Stomach (tissue), 9 donors: ENCODE results near the gene SMOC2. TPM values are rescaled to one million over a fixed set of nuclear protein-coding genes. Genes with fewer than 3 reads are reported as not detected.

ENCODE experiments used
- DNase-seq, 2 donors: peaks; one replicate each; pipeline versions ENCODE4 v3.0.0 to v3.0.0-alpha.2; 2013 to 2019
- H3K27ac ChIP-seq, 5 donors: fragments of 200-600 bp in 4 of 5; sonication (generic) in 4 of 5; one replicate each; pipeline ENCODE4 v1.5.1; 2013 to 2019; ENCODE audit warnings: mild to moderate bottlenecking in 1 of 5, moderate library complexity in 1 of 5
- H3K27me3 ChIP-seq, 3 donors: fragments of 200-600 bp; sonication (generic); one replicate each; pipeline ENCODE4 v1.5.1; 2017 to 2019; ENCODE audit warnings: mixed run types in 1 of 3
- H3K36me3 ChIP-seq, 4 donors: fragments of 200-600 bp; sonication (generic); 1 replicate in 3 of 4; 2 replicates in 1 of 4; pipeline ENCODE4 v1.5.1; 2016 to 2019
- H3K4me1 ChIP-seq, 4 donors: fragments of 200-600 bp; sonication (generic); one replicate each; pipeline ENCODE4 v1.5.1; 2016 to 2019
- H3K4me3 ChIP-seq, 4 donors: fragments of 200-600 bp; sonication (generic) in 3 of 4; one replicate each; pipeline ENCODE4 v1.5.1; 2016 to 2019; ENCODE audit warnings: mild to moderate bottlenecking in 1 of 4
- H3K9me3 ChIP-seq, 4 donors: fragments of 200-600 bp; sonication (generic); one replicate each; pipeline ENCODE4 v1.5.1; 2016 to 2019
- CTCF ChIP-seq, 7 experiments: fragments of 450-650 bp in 4 of 7; fragments of 200-600 bp in 3 of 7; sonication (generic) in 3 of 7; IDR thresholded peaks; one replicate each; pipeline ENCODE4 v1.5.1; 2016 to 2019; ENCODE audit warnings: antibody characterized with exemption in 7 of 7, control low read depth in 2 of 7, mild to moderate bottlenecking in 1 of 7
- EP300 ChIP-seq: sonication (generic); formaldehyde crosslinking; IDR thresholded peaks from one replicate; pipeline ENCODE4 v1.6.1; 2017; ENCODE audit warnings: antibody characterized with exemption
- POLR2A ChIP-seq, 4 donors: fragments of 450-650 bp; IDR thresholded peaks; one replicate each; pipeline ENCODE4 v1.6.1; 2016; ENCODE audit warnings: antibody characterized with exemption in 4 of 4, control low read depth in 2 of 4, mild to moderate bottlenecking in 1 of 4, moderate library complexity in 1 of 4
- POLR2AphosphoS5 ChIP-seq, 3 donors: sonication (generic); formaldehyde crosslinking; IDR thresholded peaks; one replicate each; pipeline ENCODE4 v1.6.1; 2016; ENCODE audit warnings: antibody characterized with exemption in 3 of 3
- WGBS, 5 donors: extraction: QIAGEN DNeasy Blood & Tissue Kit in 3 of 5; methylation state at CpG; one replicate each; pipeline versions ENCODE4 v1.1.5 to v1.1.7; 2013 to 2018; 5-methylcytosine and 5-hydroxymethylcytosine counted together
- intact Hi-C: fragments of 100-400 bp; cut with DNase I; formaldehyde crosslinking; loops from one replicate; pipeline ENCODE4 v1.15.1; 2023; ENCODE audit warnings: low total_unique reads
- polyA plus RNA-seq, 3 donors: library from polyadenylated mRNA; stranded (reverse); fragments of 200-250 nt; gene quantifications; one replicate each; pipeline ENCODE4 v1.2.3, GENCODE V29; 2013
- total RNA-seq, 5 donors: library from RNA; depleted of rRNA; stranded (reverse); fragments of >200 nt; gene quantifications; one replicate each; pipeline versions ENCODE4 v1.1.0 to v1.2.3, GENCODE V29; 2014 to 2016
- donor health status: healthy with polysubstance abuse.
- donor health status: Bipolar disorder and iron deficiency.
- donor health status: healthy.

SMOC2 gene
- total and polyA plus RNA-seq, 8 donors = 7.9 to 520 (median 76.9) TPM

GRCh38 chr6:168634541-168635328 is 193.8 kb downstream of the SMOC2 start:
- Histone ChIP-seq H3K4me1 (peaks cover 4 to 49% (median 24%) of the 10 kb centered on the region in 4 donors), H3K27me3 (peaks cover 0 to 8% (median 0%) of the 10 kb centered on the region in 3 donors), H3K4me3 (no peak overlapping the region), H3K27ac (peak overlapping the region in 2 of 5 donors; percentile 40 to 56), H3K9me3 (no peaks in the 10 kb centered on the region), H3K36me3 (no peaks in the 10 kb centered on the region)
- 49 to 77% (median 69%) methylated on average over 10 of the region's 10 CpGs for WGBS, 5 donors
- intact Hi-C loops = no loop called here
- TF ChIP-seq EP300 = no peak
- no peak for TF ChIP-seq CTCF (IDR thresholded peaks at IDR 0.05)
- no peak for TF ChIP-seq POLR2AphosphoS5 (IDR thresholded peaks at IDR 0.05)
- no peak for TF ChIP-seq POLR2A (IDR thresholded peaks at IDR 0.05)
- DNase-seq = peak in 1 of 2 donors; percentile 74

GRCh38 chr6:168636147-168637004 is 195.4 kb downstream of the SMOC2 start:
- Histone ChIP-seq H3K9me3 (no peaks in the 10 kb centered on the region), H3K4me1 (peaks cover 4 to 62% (median 30%) of the 10 kb centered on the region in 4 donors), H3K36me3 (no peaks in the 10 kb centered on the region), H3K4me3 (no peak overlapping the region), H3K27ac (no peak overlapping the region), H3K27me3 (peaks cover 0 to 8% (median 0%) of the 10 kb centered on the region in 3 donors)
- DNase-seq = no peak
- intact Hi-C loops = no loop called here
- WGBS, 5 donors = 46 to 67% (median 54%) methylated on average over 7 to 11 of the region's 11 CpGs
- TF ChIP-seq EP300 (no peak), POLR2A (IDR thresholded peaks at IDR 0.05) (no peak), POLR2AphosphoS5 (IDR thresholded peaks at IDR 0.05) (no peak)

- no peak for DNase-seq
- TF ChIP-seq POLR2AphosphoS5 (IDR thresholded peaks at IDR 0.05) (no peak), EP300 (no peak), CTCF (IDR thresholded peaks at IDR 0.05) (no peak), POLR2A (IDR thresholded peaks at IDR 0.05) (no peak)
- WGBS, 5 donors = 49 to 61% (median 59%) methylated on average over 5 to 10 of the region's 10 CpGs
- Histone ChIP-seq H3K4me3 (no peak overlapping the region), H3K4me1 (peaks cover 4 to 62% (median 30%) of the 10 kb centered on the region in 4 donors), H3K27ac (peak overlapping the region in 2 of 5 donors; percentile 68 to 82), H3K9me3 (no peaks in the 10 kb centered on the region), H3K36me3 (no peaks in the 10 kb centered on the region), H3K27me3 (peaks cover 0 to 8% (median 0%) of the 10 kb centered on the region in 3 donors)
- intact Hi-C loops = no loop called here
Measured at GRCh38 chr6:168637834-168638233, 196.8 kb downstream of the SMOC2 start.

- 54 to 66% (median 60%) methylated on average over 22 of the region's 22 CpGs for WGBS, 5 donors
- intact Hi-C loops = no loop called here
- Histone ChIP-seq H3K27ac (peak overlapping the region in 4 of 5 donors; percentile 26 to 82 (median 56)), H3K4me3 (no peak overlapping the region), H3K27me3 (peaks cover 0 to 8% (median 0%) of the 10 kb centered on the region in 3 donors), H3K9me3 (no peaks in the 10 kb centered on the region), H3K4me1 (peaks cover 4 to 62% (median 30%) of the 10 kb centered on the region in 4 donors), H3K36me3 (no peaks in the 10 kb centered on the region)
- DNase-seq = peak in 1 of 2 donors; percentile 74
- TF ChIP-seq EP300 (no peak), POLR2A (IDR thresholded peaks at IDR 0.05) (no peak), CTCF (IDR thresholded peaks at IDR 0.05) (no peak), POLR2AphosphoS5 (IDR thresholded peaks at IDR 0.05) (no peak)
Measured at GRCh38 chr6:168638468-168639271, 197.7 kb downstream of the SMOC2 start.
